IPS-18c (cell line): ENCODE results near the gene ENO2.

ENCODE experiments used
- H3K4me3 ChIP-seq: 2 replicates; pipeline ENCODE4 v1.7.0; 2013; ENCODE audit warnings: low read depth, mild to moderate bottlenecking, low read length, moderate library complexity; ENCODE audit not compliant: insufficient read depth
- H3K9me3 ChIP-seq: one replicate; pipeline ENCODE4 v1.6.1; 2013; ENCODE audit warnings: mild to moderate bottlenecking, low read length, moderate library complexity; ENCODE audit not compliant: control insufficient read depth, insufficient read depth

ENO2 gene

GRCh38 chr12:6951551-6952120 is 37.3 kb downstream of the ENO2 start:
- H3K9me3 ChIP-seq = no peaks in the 10 kb centered on the region
- H3K4me3 ChIP-seq = no peak overlapping the region

GRCh38 chr12:6952121-6952862 is 37.9 kb downstream of the ENO2 start:
- no peak overlapping the region for H3K4me3 ChIP-seq
- H3K9me3 ChIP-seq = no peaks in the 10 kb centered on the region

GRCh38 chr12:6952863-6953441 is 38.6 kb downstream of the ENO2 start:
- Histone ChIP-seq H3K9me3 (no peaks in the 10 kb centered on the region), H3K4me3 (no peak overlapping the region)

- H3K9me3 ChIP-seq = no peaks in the 10 kb centered on the region
Measured at GRCh38 chr12:6953442-6954315, 39.3 kb downstream of the ENO2 start.

GRCh38 chr12:6954316-6955107 is 40.1 kb downstream of the ENO2 start:
- no peak overlapping the region for H3K4me3 ChIP-seq

More at GRCh38 chr12:6953442-6954315, 39.3 kb downstream of the ENO2 start:
- H3K4me3 ChIP-seq = no peak overlapping the region

GRCh38 chr12:6955108-6956020 is 41.0 kb downstream of the ENO2 start:
- H3K4me3 ChIP-seq = no peak overlapping the region
- peaks cover 2% of the 10 kb centered on the region for H3K9me3 ChIP-seq

More at GRCh38 chr12:6954316-6955107, 40.1 kb downstream of the ENO2 start:
- H3K9me3 ChIP-seq = no peaks in the 10 kb centered on the region

GRCh38 chr12:6956021-6956727 is 41.8 kb downstream of the ENO2 start:
- no peak overlapping the region for H3K4me3 ChIP-seq

GRCh38 chr12:6957151-6957701 is 42.8 kb downstream of the ENO2 start:
- H3K9me3 ChIP-seq = peaks cover 2% of the 10 kb centered on the region
- H3K4me3 ChIP-seq = no peak overlapping the region

More at GRCh38 chr12:6956021-6956727, 41.8 kb downstream of the ENO2 start:
- peaks cover 2% of the 10 kb centered on the region for H3K9me3 ChIP-seq

GRCh38 chr12:6957741-6958608 is 43.6 kb downstream of the ENO2 start:
- Histone ChIP-seq H3K4me3 (no peak overlapping the region), H3K9me3 (peaks cover 2% of the 10 kb centered on the region)

- Histone ChIP-seq H3K9me3 (peaks cover 2% of the 10 kb centered on the region), H3K4me3 (no peak overlapping the region)
Measured at GRCh38 chr12:6958609-6959057, 44.3 kb downstream of the ENO2 start.

GRCh38 chr12:6959058-6959804 is 44.9 kb downstream of the ENO2 start:
- Histone ChIP-seq H3K9me3 (peaks cover 2% of the 10 kb centered on the region), H3K4me3 (no peak overlapping the region)

- Histone ChIP-seq H3K9me3 (peaks cover 2% of the 10 kb centered on the region), H3K4me3 (no peak overlapping the region)
Measured at GRCh38 chr12:6959805-6960592, 45.6 kb downstream of the ENO2 start.
